ENCODE data around the gene FSD1L.

Gene FSD1L

GRCh38 chr9:105438141-105438806 lies 9.6 kb upstream of the FSD1L start:
- no peak for DNase-seq
- no peak for TF ChIP-seq CTCF (IDR thresholded peaks at IDR 0.05; ENCODE audit: low read length)
- no peak for TF ChIP-seq EZH2phosphoT487 (IDR thresholded peaks at IDR 0.05; ENCODE audit: low read length)
- no peak for TF ChIP-seq EZH2 (optimal IDR thresholded peaks at IDR 0.05; ENCODE audit: low read depth, low read length)
- H3K79me2 ChIP-seq (ENCODE audit: low read length), result no peaks in the 10 kb centered on the region
- no peaks in the 10 kb centered on the region for H3K9me2 ChIP-seq (replicated peaks; ENCODE audit: insufficient read depth, low read length)
- H3K9me3 ChIP-seq (replicated peaks; ENCODE audit: insufficient read depth, low read length), result no peaks in the 10 kb centered on the region
- no peak overlapping the region for H3K9ac ChIP-seq (ENCODE audit: low read length)
- no peak overlapping the region for H2AFZ ChIP-seq (ENCODE audit: low read length)
- no peaks in the 10 kb centered on the region for H4K20me1 ChIP-seq (ENCODE audit: insufficient read depth, low read length)
- H3K36me3 ChIP-seq (replicated peaks; ENCODE audit: insufficient read depth, low read length), result no peaks in the 10 kb centered on the region
- no peak overlapping the region for H3K4me2 ChIP-seq (ENCODE audit: low read depth, low read length)
- H3F3A ChIP-seq (ENCODE audit: insufficient read depth, low read length), result no peaks in the 10 kb centered on the region
- H3K4me3 ChIP-seq (ENCODE audit: low read length), result no peak overlapping the region
- no peak overlapping the region for H3K27ac ChIP-seq (ENCODE audit: low read length)
- H3K27me3 ChIP-seq (replicated peaks; ENCODE audit: insufficient read depth, low read length), result no peaks in the 10 kb centered on the region
- no peaks in the 10 kb centered on the region for H3K4me1 ChIP-seq (ENCODE audit: low read length)

GRCh38 chr9:105439428-105439827 lies 8.4 kb upstream of the FSD1L start:
- no peak overlapping the region for H3K27ac ChIP-seq (ENCODE audit: low read length)
- H2AFZ ChIP-seq (ENCODE audit: low read length), result no peak overlapping the region
- no peaks in the 10 kb centered on the region for H3K9me2 ChIP-seq (replicated peaks; ENCODE audit: insufficient read depth, low read length)
- H3K9me3 ChIP-seq (replicated peaks; ENCODE audit: insufficient read depth, low read length), result no peaks in the 10 kb centered on the region
- no peak overlapping the region for H3K9ac ChIP-seq (ENCODE audit: low read length)
- H3K4me1 ChIP-seq (ENCODE audit: low read length), result no peaks in the 10 kb centered on the region
- TF ChIP-seq EZH2 (optimal IDR thresholded peaks at IDR 0.05; ENCODE audit: low read depth, low read length), result no peak
- TF ChIP-seq EZH2phosphoT487 (IDR thresholded peaks at IDR 0.05; ENCODE audit: low read length), result no peak
- H3F3A ChIP-seq (ENCODE audit: insufficient read depth, low read length), result no peaks in the 10 kb centered on the region
- no peak overlapping the region for H3K4me3 ChIP-seq (ENCODE audit: low read length)
- H3K4me2 ChIP-seq (ENCODE audit: low read depth, low read length), result no peak overlapping the region
- H4K20me1 ChIP-seq (ENCODE audit: insufficient read depth, low read length), result no peaks in the 10 kb centered on the region
- H3K79me2 ChIP-seq (ENCODE audit: low read length), result no peaks in the 10 kb centered on the region
- H3K36me3 ChIP-seq (replicated peaks; ENCODE audit: insufficient read depth, low read length), result no peaks in the 10 kb centered on the region
- DNase-seq, result no peak
- H3K27me3 ChIP-seq (replicated peaks; ENCODE audit: insufficient read depth, low read length), result no peaks in the 10 kb centered on the region

- TF ChIP-seq CTCF (IDR thresholded peaks at IDR 0.05; ENCODE audit: low read length) (no peak), EZH2 (optimal IDR thresholded peaks at IDR 0.05; ENCODE audit: low read depth, low read length) (no peak), EZH2phosphoT487 (IDR thresholded peaks at IDR 0.05; ENCODE audit: low read length) (no peak)
- Histone ChIP-seq H3K9ac (ENCODE audit: low read length) (no peak overlapping the region), H3K4me2 (ENCODE audit: low read depth, low read length) (no peak overlapping the region), H3K4me1 (ENCODE audit: low read length) (no peaks in the 10 kb centered on the region), H3K27ac (ENCODE audit: low read length) (no peak overlapping the region), H3F3A (ENCODE audit: insufficient read depth, low read length) (no peaks in the 10 kb centered on the region), H3K27me3 (replicated peaks; ENCODE audit: insufficient read depth, low read length) (no peaks in the 10 kb centered on the region), H4K20me1 (ENCODE audit: insufficient read depth, low read length) (no peaks in the 10 kb centered on the region), H3K36me3 (replicated peaks; ENCODE audit: insufficient read depth, low read length) (no peaks in the 10 kb centered on the region), H3K4me3 (ENCODE audit: low read length) (no peak overlapping the region), H3K9me2 (replicated peaks; ENCODE audit: insufficient read depth, low read length) (no peaks in the 10 kb centered on the region), H2AFZ (ENCODE audit: low read length) (no peak overlapping the region), H3K79me2 (ENCODE audit: low read length) (no peaks in the 10 kb centered on the region), H3K9me3 (replicated peaks; ENCODE audit: insufficient read depth, low read length) (no peaks in the 10 kb centered on the region)
- no peak for DNase-seq
Measured at GRCh38 chr9:105441616-105442160, 6.1 kb upstream of the FSD1L start.

- no peaks in the 10 kb centered on the region for H3K36me3 ChIP-seq (replicated peaks; ENCODE audit: insufficient read depth, low read length)
- H3K27ac ChIP-seq (ENCODE audit: low read length), result no peak overlapping the region
- no peak overlapping the region for H3K9ac ChIP-seq (ENCODE audit: low read length)
- TF ChIP-seq EZH2phosphoT487 (IDR thresholded peaks at IDR 0.05; ENCODE audit: low read length), result no peak
- TF ChIP-seq CTCF (IDR thresholded peaks at IDR 0.05; ENCODE audit: low read length), result no peak
- TF ChIP-seq EZH2 (optimal IDR thresholded peaks at IDR 0.05; ENCODE audit: low read depth, low read length), result no peak
- no peaks in the 10 kb centered on the region for H3F3A ChIP-seq (ENCODE audit: insufficient read depth, low read length)
- H3K4me2 ChIP-seq (ENCODE audit: low read depth, low read length), result no peak overlapping the region
- DNase-seq, result no peak
- H3K4me1 ChIP-seq (ENCODE audit: low read length), result no peaks in the 10 kb centered on the region
- H3K4me3 ChIP-seq (ENCODE audit: low read length), result no peak overlapping the region
- no peak overlapping the region for H2AFZ ChIP-seq (ENCODE audit: low read length)
- H3K9me3 ChIP-seq (replicated peaks; ENCODE audit: insufficient read depth, low read length), result no peaks in the 10 kb centered on the region
- no peaks in the 10 kb centered on the region for H3K9me2 ChIP-seq (replicated peaks; ENCODE audit: insufficient read depth, low read length)
- H3K79me2 ChIP-seq (ENCODE audit: low read length), result no peaks in the 10 kb centered on the region
- H3K27me3 ChIP-seq (replicated peaks; ENCODE audit: insufficient read depth, low read length), result no peaks in the 10 kb centered on the region
- no peaks in the 10 kb centered on the region for H4K20me1 ChIP-seq (ENCODE audit: insufficient read depth, low read length)
Measured at GRCh38 chr9:105443121-105443520, 4.7 kb upstream of the FSD1L start.
